Effector CD8-positive, alpha-beta T cell (primary cell): ENCODE data around the gene INPP5A.

ENCODE experiments used
- DNase-seq: peaks from one replicate; lab custom pipeline; 2025; lab: John Stamatoyannopoulos, UW

Gene INPP5A

DNA sequence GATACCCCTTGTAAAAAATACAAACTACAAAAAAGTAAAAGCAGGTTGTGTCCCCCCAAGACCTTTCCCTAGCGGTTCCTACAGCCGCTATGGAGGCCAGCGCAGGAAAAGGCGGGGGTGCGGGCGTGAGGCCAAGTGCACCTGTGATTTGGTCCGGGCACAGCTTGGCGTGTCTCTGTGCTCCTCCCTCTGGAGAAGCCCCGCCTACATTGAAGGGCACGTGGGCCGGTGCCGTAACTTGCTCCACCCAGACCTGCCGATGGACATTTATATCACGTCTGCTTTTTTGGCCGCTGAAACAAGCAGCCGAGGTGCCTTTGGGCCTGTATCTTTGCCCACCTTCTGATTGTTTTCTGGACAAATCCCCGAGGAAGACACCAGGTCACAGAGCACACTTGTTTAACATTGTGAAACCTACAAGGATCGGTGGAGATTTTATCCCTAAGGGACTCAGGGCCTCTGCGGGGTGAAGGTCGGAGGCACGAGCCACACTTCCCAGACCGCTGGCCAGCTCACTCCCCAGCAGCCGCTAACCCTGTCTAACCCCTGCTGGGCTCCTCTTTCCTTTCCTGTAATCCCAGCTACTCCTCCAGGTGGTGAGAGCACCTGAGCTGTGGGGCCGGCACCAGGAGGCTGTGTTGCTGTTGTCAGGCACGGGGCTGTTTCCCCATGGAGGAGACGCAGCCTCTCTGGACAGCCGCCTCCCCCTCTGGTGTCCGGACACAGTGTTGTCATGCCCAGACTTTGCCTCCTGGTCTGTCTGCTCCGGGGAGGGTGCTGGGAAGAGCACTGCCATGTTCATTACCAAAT, 18.8 kb upstream of the INPP5A start:
- DNase-seq: no peak

DNA sequence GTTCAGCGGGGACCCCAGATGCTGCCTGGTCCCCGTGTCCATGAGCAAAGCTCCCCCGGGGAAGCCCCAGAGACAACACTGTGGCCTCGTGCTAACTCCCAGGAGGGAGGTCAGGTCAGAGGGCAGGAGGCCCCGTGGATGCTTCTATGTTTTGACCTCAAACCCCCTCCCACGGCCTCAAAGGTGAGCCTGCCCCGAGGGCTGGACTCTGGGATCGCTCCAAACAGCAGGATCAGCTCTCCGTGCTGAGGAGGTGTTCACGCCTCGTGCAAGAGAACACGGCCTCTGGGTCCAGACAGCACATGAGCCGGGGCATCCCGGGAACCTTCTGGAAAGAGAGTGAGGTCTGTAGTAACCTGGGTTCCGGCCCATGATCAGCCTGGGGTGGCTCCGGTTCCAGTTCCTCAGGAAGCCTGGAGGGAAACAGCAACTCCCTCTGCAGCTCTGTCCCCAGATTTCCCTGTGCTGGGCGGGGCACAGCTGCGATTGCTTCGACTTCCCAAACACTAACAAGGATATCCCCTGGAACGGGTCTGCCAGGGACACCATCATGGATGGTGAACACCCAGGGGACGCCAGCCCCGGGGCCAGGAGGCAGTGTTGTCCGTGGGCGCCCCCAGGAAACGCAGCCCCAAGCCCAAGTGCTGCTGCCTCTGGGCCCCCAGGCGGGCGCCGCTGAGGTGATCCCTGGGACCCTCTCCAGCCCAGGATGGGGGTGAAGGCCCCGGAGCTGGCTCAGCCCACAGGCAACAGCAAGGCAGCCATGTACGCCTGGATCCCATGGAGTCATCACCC, 18.0 kb upstream of the INPP5A start:
- no peak for DNase-seq

- DNase-seq: no peak
Measured at GRCh38 chr10:132520177-132520811, 17.3 kb upstream of the INPP5A start.

DNA sequence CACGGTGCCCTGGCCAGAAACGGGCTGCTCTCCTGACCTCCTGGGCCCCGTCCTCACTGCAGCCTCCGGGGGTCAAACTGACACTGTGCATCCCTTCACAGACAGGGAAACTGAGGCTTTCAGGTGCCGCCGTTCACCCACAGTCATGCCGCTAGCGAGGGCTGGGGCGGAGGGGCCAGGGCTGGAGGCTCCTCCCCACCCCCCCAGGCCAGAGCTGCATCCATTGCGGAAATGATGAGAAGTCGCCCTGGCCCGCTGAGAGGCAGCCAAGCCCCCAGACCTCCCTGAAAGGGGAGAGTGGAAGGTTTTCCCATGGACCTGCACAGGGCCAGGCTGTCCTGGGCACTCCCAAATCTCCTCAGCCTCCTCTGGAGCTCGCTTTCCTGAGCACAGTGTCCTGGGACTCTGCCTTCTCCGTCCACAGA, 16.5 kb upstream of the INPP5A start:
- DNase-seq: no peak

DNA sequence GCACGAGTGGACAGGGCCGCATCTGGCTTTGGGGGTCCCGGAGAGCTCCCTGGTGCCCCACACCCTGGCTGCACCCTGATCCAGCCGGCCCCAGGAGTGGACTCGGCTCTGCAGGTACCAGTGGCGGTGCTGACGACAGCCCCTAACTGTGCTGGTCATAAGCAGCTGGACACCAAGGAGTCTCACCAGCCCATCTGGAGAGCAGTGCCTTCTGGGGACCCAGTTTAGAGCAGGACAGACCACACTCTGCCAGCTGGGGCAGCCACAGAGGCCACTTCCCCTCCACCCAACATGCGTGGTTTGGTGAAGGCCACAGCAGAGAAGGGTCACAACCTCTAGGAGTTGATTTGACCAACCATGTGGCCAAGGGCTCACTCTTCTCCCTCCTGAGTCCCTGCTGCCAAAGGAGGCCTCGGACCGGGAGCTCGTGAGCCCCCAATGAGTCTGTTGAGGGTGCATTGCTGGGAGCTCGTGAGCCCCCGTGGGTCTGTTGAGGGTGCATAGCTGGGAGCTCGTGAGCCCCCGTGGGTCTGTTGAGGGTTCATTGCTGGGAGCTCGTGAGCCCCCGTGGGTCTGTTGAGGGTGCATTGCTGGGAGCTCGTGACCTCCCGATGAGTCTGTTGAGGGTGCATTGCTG, 16.0 kb upstream of the INPP5A start:
- no peak for DNase-seq

GRCh38 chr10:132522521-132523411, 14.8 kb upstream of the INPP5A start:
- no peak for DNase-seq

DNA sequence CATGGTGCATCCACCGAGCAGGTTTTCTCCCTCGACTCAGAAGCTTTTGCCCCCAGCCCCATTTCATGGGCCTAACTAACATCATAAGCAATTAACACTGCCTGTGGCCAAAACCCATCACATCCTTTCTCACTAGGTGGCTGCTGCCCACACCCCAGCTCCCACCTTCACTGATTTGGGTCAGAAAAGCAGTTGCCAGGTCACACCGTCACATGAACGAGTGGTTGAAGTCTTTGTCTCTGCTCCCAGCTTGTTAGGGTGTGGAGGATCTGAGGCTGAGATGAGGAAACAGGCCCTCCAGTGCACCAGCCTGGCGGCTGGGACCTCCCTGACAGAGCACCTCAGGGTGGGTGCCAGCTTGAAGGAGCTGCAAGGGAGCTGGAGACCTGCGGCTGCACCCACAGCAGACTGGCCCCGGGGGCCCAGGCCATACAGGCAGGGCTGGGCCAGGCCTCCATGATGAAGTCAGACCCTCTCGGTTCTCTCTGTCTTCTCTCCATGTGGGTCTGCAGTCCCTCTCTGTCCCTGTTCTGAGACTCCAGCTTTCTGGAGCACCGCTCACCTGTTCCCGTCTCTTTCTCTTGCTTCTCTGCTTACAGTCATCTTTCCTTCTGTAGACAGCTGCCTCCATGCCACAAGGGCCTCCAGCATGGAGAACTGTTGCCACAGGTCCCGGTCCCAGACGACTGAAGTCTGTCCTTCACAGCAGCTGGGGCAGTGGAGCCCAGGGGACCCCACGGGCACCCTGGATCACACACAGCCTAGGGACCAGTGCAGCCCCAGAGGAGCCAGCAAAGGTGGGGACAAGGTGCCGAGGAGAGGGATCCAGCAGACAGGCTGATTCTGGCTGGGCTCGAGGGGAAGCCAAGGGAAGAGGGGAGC, 13.8 kb upstream of the INPP5A start:
- DNase-seq: no peak

- no peak for DNase-seq
Measured at GRCh38 chr10:132524443-132525285, 12.9 kb upstream of the INPP5A start.

- DNase-seq: no peak
Measured at GRCh38 chr10:132526676-132527075, 10.9 kb upstream of the INPP5A start.

DNA sequence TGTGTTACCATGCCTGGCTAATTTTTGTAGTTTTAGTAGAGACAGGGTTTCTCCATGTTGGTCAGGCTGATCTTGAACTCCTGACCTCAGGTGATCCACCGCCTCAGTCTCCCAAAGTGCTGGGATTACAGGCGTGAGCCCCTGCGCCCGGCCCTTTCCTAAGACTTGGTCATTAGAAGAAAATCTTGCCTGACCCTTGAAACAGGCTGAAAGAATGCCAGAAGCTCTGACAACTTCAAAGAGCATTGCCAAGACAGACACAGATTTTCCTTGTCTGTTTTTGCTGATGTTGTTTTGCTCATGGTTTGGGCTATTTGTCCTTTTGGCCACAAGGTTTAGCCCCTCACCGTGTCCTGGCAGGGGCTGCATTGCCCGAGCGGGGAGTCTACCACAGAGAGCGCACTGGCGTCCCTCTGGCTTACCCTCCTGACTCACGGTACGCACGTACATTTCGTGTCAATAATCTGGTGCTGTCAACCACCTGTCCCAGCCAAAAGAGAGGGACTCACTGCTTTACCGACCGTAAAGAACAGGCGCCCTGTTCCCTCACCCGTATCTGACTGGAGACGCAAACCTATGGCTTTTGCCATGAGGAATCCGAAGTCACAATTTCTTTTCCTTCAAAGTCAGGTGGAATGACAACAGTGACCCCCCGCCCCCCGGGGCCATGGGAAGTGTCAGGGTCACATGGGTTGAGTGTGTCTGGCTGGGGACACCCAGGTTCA, 10.1 kb upstream of the INPP5A start:
- DNase-seq: no peak

- DNase-seq: no peak
Measured at GRCh38 chr10:132528064-132528691, 9.4 kb upstream of the INPP5A start.

DNA sequence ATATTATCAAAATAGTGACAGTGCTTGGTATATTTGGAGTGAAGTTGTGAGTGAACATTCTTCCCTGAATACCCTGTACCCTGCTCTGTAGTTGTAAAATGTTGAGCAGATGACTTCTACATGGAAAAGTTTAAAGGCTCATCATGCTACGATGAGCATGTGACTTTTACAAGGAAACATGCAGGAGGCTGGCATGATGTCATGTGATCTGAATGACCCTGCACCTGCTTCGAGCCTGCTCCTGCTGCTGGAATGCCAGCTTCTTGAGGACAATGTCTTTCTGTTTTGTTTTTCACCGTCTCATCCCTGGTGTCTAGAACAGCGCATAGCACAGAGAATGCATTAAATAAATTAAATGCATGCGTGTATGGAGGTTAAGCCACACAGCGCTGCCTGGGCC, 5.4 kb upstream of the INPP5A start:
- no peak for DNase-seq

GRCh38 chr10:132532749-132533560, 4.6 kb upstream of the INPP5A start:
- no peak for DNase-seq

- DNase-seq: no peak
Measured at GRCh38 chr10:132533571-132534260, 3.9 kb upstream of the INPP5A start.

- no peak for DNase-seq
Measured at GRCh38 chr10:132534391-132535064, 3.1 kb upstream of the INPP5A start.

DNA sequence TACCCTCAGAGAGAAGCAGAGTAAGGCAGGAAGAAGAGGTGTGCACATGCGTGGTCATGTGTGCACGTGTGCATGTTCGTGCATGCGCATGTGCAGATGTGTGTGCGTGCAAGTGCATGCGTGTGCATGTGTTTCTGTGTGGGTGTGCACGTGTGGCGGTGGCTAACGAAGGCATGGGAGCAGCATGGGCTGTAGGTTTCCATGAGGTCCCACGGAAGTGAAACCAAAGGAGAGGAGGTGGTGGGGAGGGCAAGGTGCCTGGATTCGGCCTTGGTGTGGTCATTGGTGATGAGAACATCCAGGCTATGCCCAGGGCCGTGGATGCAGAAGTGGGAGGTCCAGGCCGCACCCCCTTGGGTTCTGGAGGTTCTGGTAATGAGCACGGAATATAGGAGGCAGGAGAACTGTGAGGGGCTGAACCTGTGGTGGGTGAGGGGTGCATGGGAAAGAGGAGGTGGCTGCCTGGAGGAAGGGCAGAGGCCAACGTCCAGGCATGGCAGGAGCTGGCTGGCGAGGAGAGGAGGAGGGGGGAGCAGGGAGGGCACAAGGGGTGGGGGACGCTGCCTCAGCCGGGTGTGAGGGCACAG, 2.4 kb upstream of the INPP5A start:
- no peak for DNase-seq
